Endodermal cell (in vitro differentiated cells): ENCODE results near the gene ACYP2. TPM values are rescaled to one million over a fixed set of nuclear protein-coding genes. Genes with fewer than 3 reads are reported as not detected.
A peak's percentile ranks its signal among the peaks of the same experiment; 100 is the strongest.
"Not testable (repeated sequence)": the region's sequence is repeated elsewhere in the genome, so short reads cannot be mapped to it uniquely, and the experiment has no call there.

Source experiments
- DNase-seq: peaks from one replicate; pipeline ENCODE4 v3.0.0-alpha.2; 2017
- H3K27ac ChIP-seq: 2 replicates; pipeline ENCODE4 v1.5.1; 2013; ENCODE audit warnings: mild to moderate bottlenecking, low read depth, low read length, moderate library complexity
- H3K27me3 ChIP-seq: 2 replicates; pipeline ENCODE4 v1.6.1; 2013; ENCODE audit warnings: mild to moderate bottlenecking, low read length, moderate library complexity; ENCODE audit not compliant: insufficient read depth, control insufficient read depth, poor library complexity, severe bottlenecking
- H3K36me3 ChIP-seq: 2 replicates; pipeline ENCODE4 v1.7.0; 2013; ENCODE audit warnings: mild to moderate bottlenecking, low read length, moderate library complexity; ENCODE audit not compliant: control insufficient read depth, insufficient read depth
- H3K4me1 ChIP-seq: one replicate; pipeline ENCODE4 v1.7.0; 2013; ENCODE audit warnings: low read length; ENCODE audit not compliant: control insufficient read depth, insufficient read depth
- H3K4me3 ChIP-seq: 2 replicates; pipeline ENCODE4 v1.5.1; 2013; ENCODE audit warnings: mild to moderate bottlenecking, low read length, moderate library complexity
- H3K9ac ChIP-seq: 2 replicates; pipeline ENCODE4 v1.6.1; 2013; ENCODE audit warnings: mild to moderate bottlenecking, low read length, moderate library complexity; ENCODE audit not compliant: poor library complexity, severe bottlenecking; ENCODE audit errors: extremely low read depth
- H3K9me3 ChIP-seq: 2 replicates; pipeline ENCODE4 v1.6.1; 2013; ENCODE audit warnings: mild to moderate bottlenecking, low read length, moderate library complexity; ENCODE audit not compliant: control insufficient read depth
- H3K27ac Mint-ChIP-seq: 2 replicates; pipeline ENCODE4 v1.8.0; 2020; ENCODE audit warnings: mixed read lengths
- H3K27me3 Mint-ChIP-seq: 2 replicates; pipeline ENCODE4 v1.8.0; 2021; ENCODE audit warnings: mild to moderate bottlenecking, mixed read lengths; ENCODE audit not compliant: insufficient read depth
- H3K36me3 Mint-ChIP-seq: 2 replicates; pipeline ENCODE4 v1.8.0; 2020; ENCODE audit warnings: low read depth, mixed read lengths
- H3K4me1 Mint-ChIP-seq: 2 replicates; pipeline ENCODE4 v1.8.0; 2020; ENCODE audit warnings: mixed read lengths
- H3K4me3 Mint-ChIP-seq: 2 replicates; pipeline ENCODE4 v1.8.0; 2020; ENCODE audit warnings: mild to moderate bottlenecking, moderate library complexity, mixed read lengths
- H3K9me3 Mint-ChIP-seq: 2 replicates; pipeline ENCODE4 v1.8.0; 2020; ENCODE audit warnings: mild to moderate bottlenecking, mixed read lengths
- CTCF ChIP-seq: fragments of 200-600 bp; sonication (generic); conservative IDR thresholded peaks from 2 replicates; pipeline ENCODE4 v1.5.0; 2021; ENCODE audit warnings: antibody characterized with exemption, mild to moderate bottlenecking
- WGBS, 2 experiments: methylation state at CpG; one replicate each; pipeline versions ENCODE4 v1.1.5 to v1.1.7; 2013; ENCODE audit warnings: missing lambda C conversion rate in 2 of 2, mixed read lengths in 1 of 2; ENCODE audit not compliant: insufficient coverage in 1 of 2, insufficient read length in 1 of 2; 5-methylcytosine and 5-hydroxymethylcytosine counted together
- long read RNA-seq, 4 experiments: library from polyadenylated mRNA in 2 of 4; library from RNA in 1 of 4; library from capped mRNA in 1 of 4; stranded (forward) in 3 of 4; unstranded in 1 of 4; transcript quantifications; one replicate each; pipeline ENCODE4 v2.0.0, GENCODE V29; 2020 to 2021; ENCODE audit warnings: inconsistent platforms in 1 of 4
- polyA plus RNA-seq, 2 experiments: library from polyadenylated mRNA; stranded (reverse); fragments of 50-300 nt; gene quantifications; one replicate each; pipeline ENCODE4 v1.2.3, GENCODE V29; 2013
- total RNA-seq, 2 donors: library from RNA; stranded (reverse); fragmentation: NEBNext Ultra II Directional in 1 of 2; extraction: Animal tissue kit (Norgen Biotek cat#: 25700) in 1 of 2; gene quantifications; 2 replicates in 1 of 2; 3 replicates in 1 of 2; pipeline ENCODE4 v1.2.1, GENCODE V29; 2021

ACYP2 gene
- total RNA-seq = 1 to 10 TPM; 7.4 to 8.6 TPM
- polyA plus RNA-seq (2013, experiment 1 of 2) = 15.8 TPM
- 16.5 TPM for polyA plus RNA-seq (2013, experiment 2 of 2)
- long read RNA-seq, experiment 1, partial matches to known transcripts = 0 of 2 reads
- long read RNA-seq, experiment 1, other reads (novel, unspliced or antisense) = 1 of 2 reads
- long read RNA-seq, experiment 2, partial matches to known transcripts = 3 of 14 reads
- long read RNA-seq, experiment 2, other reads (novel, unspliced or antisense) = 8 of 14 reads
- long read RNA-seq, experiment 3, partial matches to known transcripts = 1 of 6 reads
- long read RNA-seq, experiment 3, other reads (novel, unspliced or antisense) = 4 of 6 reads
- long read RNA-seq, experiment 4, partial matches to known transcripts = 0 of 1 reads
- long read RNA-seq, experiment 4, other reads (novel, unspliced or antisense) = 1 of 1 reads

GRCh38 chr2:54115284-54116137 is at the start of gene ACYP2:
Gene ACYP2, plus strand, starts transcription at chr2:54115615.
- WGBS, 2 experiments = 18 to 36% methylated on average over 6 to 57 of the region's 57 CpGs
- peak; percentile 38 for TF ChIP-seq CTCF
- peak within 1 kb of the TSS; percentile 86 for H3K4me3 Mint-ChIP-seq
- peaks cover 8% of the 10 kb centered on the region for H3K36me3 Mint-ChIP-seq
- peaks cover 13% of the 10 kb centered on the region for H3K9me3 ChIP-seq
- peak within 1 kb of the TSS; percentile 99 for H3K27ac Mint-ChIP-seq
- no peaks in the 10 kb centered on the region for H3K27me3 Mint-ChIP-seq
- DNase-seq = peak; percentile 99
- H3K4me1 Mint-ChIP-seq = peaks cover 5% of the 10 kb centered on the region
- peak within 1 kb of the TSS; percentile 84 for H3K4me3 ChIP-seq
- H3K9me3 Mint-ChIP-seq = peaks cover 16% of the 10 kb centered on the region
- peak within 1 kb of the TSS; percentile 95 for H3K27ac ChIP-seq
- H3K36me3 ChIP-seq = no peaks in the 10 kb centered on the region
- no peaks in the 10 kb centered on the region for H3K4me1 ChIP-seq
- H3K9ac ChIP-seq = peak within 1 kb of the TSS; percentile 85
- no peaks in the 10 kb centered on the region for H3K27me3 ChIP-seq

GRCh38 chr2:54065891-54066290 is 49.5 kb upstream of the ACYP2 start:
- Histone ChIP-seq H3K27ac (no peak overlapping the region), H3K4me1 (no peaks in the 10 kb centered on the region), H3K9ac (no peak overlapping the region), H3K9me3 (no peaks in the 10 kb centered on the region), H3K27me3 (no peaks in the 10 kb centered on the region), H3K4me3 (no peak overlapping the region), H3K36me3 (no peaks in the 10 kb centered on the region)
- H3K9me3 Mint-ChIP-seq = no peaks in the 10 kb centered on the region
- no peaks in the 10 kb centered on the region for H3K27me3 Mint-ChIP-seq
- 92 to 93% methylated on average over 3 to 6 of the region's 6 CpGs for WGBS, 2 experiments
- no peak for TF ChIP-seq CTCF
- no peak for DNase-seq
- no peaks in the 10 kb centered on the region for H3K4me1 Mint-ChIP-seq
- H3K4me3 Mint-ChIP-seq = no peak overlapping the region
- H3K36me3 Mint-ChIP-seq = no peaks in the 10 kb centered on the region
- H3K27ac Mint-ChIP-seq = no peak overlapping the region

DNA sequence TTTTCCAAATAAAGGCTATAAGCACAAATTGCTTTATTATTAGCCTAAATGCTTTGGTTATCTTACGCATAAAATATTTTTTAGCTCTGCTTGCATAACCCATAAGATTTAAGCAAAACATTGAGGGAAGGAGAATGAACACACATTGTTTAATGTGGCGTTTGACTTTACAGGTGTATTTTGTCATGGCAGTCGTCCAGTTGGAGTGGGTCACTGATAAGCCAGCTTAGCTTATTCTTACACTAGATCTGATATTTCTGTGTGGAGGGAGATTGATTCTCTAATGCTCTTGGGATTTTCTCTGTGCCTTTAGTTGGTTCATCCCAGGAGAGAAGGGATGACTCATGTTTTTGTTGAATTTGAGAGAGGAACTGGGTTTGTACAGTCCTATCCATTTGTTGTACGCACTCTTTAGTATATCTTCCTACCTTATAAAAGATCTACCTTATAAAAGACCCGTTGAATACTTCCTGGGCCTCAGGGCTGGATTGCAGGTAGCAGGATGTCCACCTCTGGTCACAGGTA is 47.5 kb upstream of the ACYP2 start:
- H3K9me3 Mint-ChIP-seq = no peaks in the 10 kb centered on the region
- H3K36me3 Mint-ChIP-seq = no peaks in the 10 kb centered on the region
- no peak overlapping the region for H3K27ac Mint-ChIP-seq

DNA sequence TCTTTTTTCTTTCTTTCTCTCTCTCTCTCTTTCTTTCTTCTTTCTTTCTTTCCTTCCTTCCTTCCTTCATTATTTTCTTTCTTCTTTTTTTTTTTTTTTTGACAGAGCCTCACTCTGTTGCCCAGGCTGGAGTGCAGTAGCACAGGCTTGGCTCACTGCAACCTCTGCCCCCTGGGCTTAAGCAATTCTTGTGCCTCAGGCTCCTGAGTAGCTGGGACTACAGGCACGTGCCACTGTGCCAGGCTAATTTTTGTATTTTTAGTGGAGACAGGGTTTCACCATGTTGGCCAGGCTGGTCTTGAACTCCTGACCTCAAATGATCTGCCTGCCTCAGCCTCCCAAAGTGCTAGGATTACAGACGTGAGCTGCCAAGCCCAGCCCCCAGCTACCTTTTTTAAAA is 42.9 kb upstream of the ACYP2 start:
- not testable (repeated sequence) for H3K27me3 Mint-ChIP-seq, H3K4me3 ChIP-seq, H3K4me3 Mint-ChIP-seq, H3K36me3 ChIP-seq, H3K4me1 ChIP-seq, DNase-seq, H3K27ac Mint-ChIP-seq, H3K9me3 ChIP-seq, H3K4me1 Mint-ChIP-seq, H3K27ac ChIP-seq, H3K36me3 Mint-ChIP-seq, H3K9me3 Mint-ChIP-seq, H3K27me3 ChIP-seq, H3K9ac ChIP-seq
- 82 to 88% methylated on average over 2 of the region's 2 CpGs for WGBS, 2 experiments

More for the DNA sequence above, 47.5 kb upstream of the ACYP2 start:
- H3K27me3 ChIP-seq = no peaks in the 10 kb centered on the region
- WGBS, 2 experiments = 91 to 100% methylated on average over 4 to 5 of the region's 5 CpGs
- no peaks in the 10 kb centered on the region for H3K27me3 Mint-ChIP-seq
- no peak for TF ChIP-seq CTCF
- H3K36me3 ChIP-seq = no peaks in the 10 kb centered on the region
- no peak for DNase-seq
- no peak overlapping the region for H3K27ac ChIP-seq
- no peak overlapping the region for H3K4me3 Mint-ChIP-seq
- H3K9me3 ChIP-seq = no peaks in the 10 kb centered on the region
- H3K4me1 ChIP-seq = no peaks in the 10 kb centered on the region
- no peak overlapping the region for H3K9ac ChIP-seq
- H3K4me3 ChIP-seq = no peak overlapping the region
- no peaks in the 10 kb centered on the region for H3K4me1 Mint-ChIP-seq
